Immature natural killer cell (primary cell): ENCODE data around the gene MRPL28. TPM values are rescaled to one million over a fixed set of nuclear protein-coding genes. Genes with fewer than 3 reads are reported as not detected.

Experiments
- DNase-seq, 3 donors: peaks; one replicate each; pipeline ENCODE4 v3.0.0; 2022; ENCODE audit warnings: mixed read lengths in 1 of 3
- H3K27ac Mint-ChIP-seq, 6 donors: one replicate each; pipeline ENCODE4 v1.8.0; 2020; ENCODE audit warnings: mixed read lengths in 6 of 6, mild to moderate bottlenecking in 5 of 6, inconsistent platforms in 4 of 6, moderate library complexity in 3 of 6
- H3K27me3 Mint-ChIP-seq, 3 donors: one replicate each; pipeline ENCODE4 v1.8.0; 2020 to 2021; ENCODE audit warnings: low read depth in 3 of 3, mild to moderate bottlenecking in 3 of 3, mixed read lengths in 3 of 3, moderate library complexity in 3 of 3, inconsistent platforms in 1 of 3
- H3K36me3 Mint-ChIP-seq, 3 donors: one replicate each; pipeline ENCODE4 v1.8.0; 2020; ENCODE audit warnings: mixed read lengths in 3 of 3, inconsistent platforms in 2 of 3, mild to moderate bottlenecking in 2 of 3
- H3K4me1 Mint-ChIP-seq, 2 donors: one replicate each; pipeline ENCODE4 v1.8.0; 2020; ENCODE audit warnings: inconsistent platforms in 2 of 2, mild to moderate bottlenecking in 2 of 2, mixed read lengths in 2 of 2, moderate library complexity in 1 of 2
- H3K4me3 Mint-ChIP-seq, 5 donors: one replicate each; pipeline ENCODE4 v1.8.0; 2020; ENCODE audit warnings: mild to moderate bottlenecking in 5 of 5, mixed read lengths in 5 of 5, inconsistent platforms in 3 of 5, moderate library complexity in 3 of 5
- H3K9me3 Mint-ChIP-seq, 6 donors: one replicate each; pipeline ENCODE4 v1.8.0; 2020; ENCODE audit warnings: mild to moderate bottlenecking in 6 of 6, mixed read lengths in 6 of 6, inconsistent platforms in 4 of 6, moderate library complexity in 3 of 6
- polyA plus RNA-seq, 3 donors: library from polyadenylated mRNA; unstranded; fragments of 300-500 nt; fragmentation: Illumina TruSeq; gene quantifications; one replicate each; pipeline ENCODE4 v1.2.3, GENCODE V29; 2021

Gene MRPL28
- polyA plus RNA-seq, 3 donors from 2014 or later = 98.6 to 139 (median 106) TPM

DNA sequence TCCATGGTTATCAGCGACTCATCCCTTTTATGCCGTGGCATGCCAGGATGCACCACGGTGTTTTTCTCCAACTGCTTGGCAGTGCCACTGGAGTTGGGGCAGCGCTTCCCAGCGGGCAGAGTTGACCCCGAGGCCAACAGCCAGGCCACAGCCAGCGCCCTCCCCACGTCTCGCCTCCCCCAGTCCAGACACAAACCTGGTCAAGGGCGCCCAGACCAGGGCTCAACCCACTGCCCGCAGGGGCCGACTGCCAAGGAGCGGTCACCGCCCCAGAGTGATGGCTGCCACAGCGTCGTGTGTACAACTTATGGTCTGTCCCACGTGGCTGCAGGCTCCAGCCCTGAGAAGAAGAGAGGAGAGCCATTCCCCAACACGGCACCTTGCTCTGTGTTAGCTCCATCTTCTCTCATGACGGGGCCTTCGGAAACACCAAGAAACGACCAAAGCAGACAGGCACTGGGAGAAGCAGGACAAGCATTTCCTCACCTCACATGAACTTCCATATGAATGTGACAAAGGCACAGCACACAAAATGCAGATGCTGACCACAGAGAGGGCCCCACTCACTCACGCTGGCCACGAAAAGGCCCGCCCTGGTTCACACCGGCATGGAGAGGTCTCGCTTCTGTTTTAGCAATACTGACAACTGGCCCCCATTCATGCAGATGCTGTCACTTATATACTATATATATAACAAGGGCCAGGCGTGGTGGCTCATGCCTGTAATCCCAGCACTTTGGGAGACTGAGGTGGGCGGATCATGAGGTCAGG lies 44.8 kb downstream of the MRPL28 start:
- H3K27me3 Mint-ChIP-seq = peaks cover 57 to 69% (median 61%) of the 10 kb centered on the region in 3 donors
- peak overlapping the region; percentile 83 to 93 (median 86) for H3K4me3 Mint-ChIP-seq
- H3K9me3 Mint-ChIP-seq = no peaks in the 10 kb centered on the region
- H3K36me3 Mint-ChIP-seq = peaks cover 2 to 5% (median 4%) of the 10 kb centered on the region in 3 donors
- peaks cover 88 to 91% of the 10 kb centered on the region in 2 donors for H3K4me1 Mint-ChIP-seq
- H3K27ac Mint-ChIP-seq = peak overlapping the region; percentile 93 to 100 (median 100)
- DNase-seq = peak in 1 of 3 donors; percentile 39

DNA sequence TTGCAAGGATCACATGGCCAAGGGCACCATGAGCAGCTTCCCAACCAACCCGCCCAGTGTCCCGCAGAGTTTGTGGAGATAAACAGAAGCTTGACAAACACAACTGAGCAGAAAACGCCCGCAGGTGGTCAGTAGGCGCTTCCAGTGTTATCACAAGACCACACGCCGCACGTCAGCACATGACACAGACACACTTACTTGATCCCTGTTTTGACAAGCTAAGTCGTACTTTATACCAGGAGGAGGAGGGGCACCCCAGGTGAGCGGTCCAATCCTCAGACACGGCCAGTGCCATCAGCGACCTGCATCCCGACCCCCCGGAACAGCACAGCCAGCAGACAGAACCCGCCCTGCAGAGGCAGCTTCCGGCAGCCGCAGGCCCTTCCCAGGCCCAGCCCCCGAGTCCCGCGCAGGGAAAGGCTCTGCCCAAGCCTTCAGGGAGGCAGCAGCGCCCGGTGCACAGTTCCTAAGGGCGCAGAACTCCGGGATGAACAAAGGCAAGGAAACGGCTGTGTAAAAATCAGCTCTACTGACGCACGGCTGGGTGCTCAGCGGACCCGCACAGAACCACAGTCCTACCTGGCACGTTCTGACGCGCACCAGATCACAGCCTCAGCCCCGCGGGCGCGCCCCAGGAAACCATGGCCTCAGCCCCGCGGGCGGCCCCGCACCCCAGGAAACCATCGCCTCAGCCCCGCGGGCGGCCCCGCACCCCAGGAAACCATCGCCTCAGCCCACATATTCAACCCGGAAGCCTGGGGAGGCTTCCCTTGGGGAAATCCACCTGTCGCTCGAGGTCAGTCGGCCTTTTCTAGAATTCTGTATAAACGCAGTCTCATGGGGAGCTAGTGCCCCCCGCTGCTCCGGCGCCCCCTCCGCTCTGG lies 45.6 kb downstream of the MRPL28 start:
- Mint-ChIP-seq H3K27me3 (peaks cover 53 to 67% (median 60%) of the 10 kb centered on the region in 3 donors), H3K27ac (peak overlapping the region; percentile 93 to 100 (median 100)), H3K4me1 (peaks cover 87 to 92% of the 10 kb centered on the region in 2 donors), H3K9me3 (no peaks in the 10 kb centered on the region), H3K36me3 (peaks cover 0 to 6% (median 5%) of the 10 kb centered on the region in 3 donors), H3K4me3 (peak overlapping the region; percentile 83 to 93 (median 86))
- peak; percentile 93 to 96 (median 95) for DNase-seq

DNA sequence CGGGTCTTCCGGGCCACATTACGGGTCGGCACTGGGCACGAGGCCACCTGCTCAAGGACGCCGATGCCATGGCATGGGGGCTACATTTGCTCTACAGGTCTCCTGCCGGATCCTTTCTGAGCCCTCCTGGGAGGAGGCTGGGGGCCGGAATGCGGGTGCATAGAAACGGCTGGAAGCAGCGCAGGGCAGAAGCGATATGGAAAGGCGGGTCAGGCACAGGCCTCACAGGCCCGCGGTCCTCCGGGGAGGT lies 46.2 kb downstream of the MRPL28 start:
- Mint-ChIP-seq H3K4me3 (peak overlapping the region; percentile 83 to 93 (median 86)), H3K9me3 (no peaks in the 10 kb centered on the region), H3K4me1 (peaks cover 90 to 94% of the 10 kb centered on the region in 2 donors), H3K36me3 (peaks cover under 1 to 10% (median 5%) of the 10 kb centered on the region in 3 donors), H3K27me3 (peaks cover 54 to 67% (median 59%) of the 10 kb centered on the region in 3 donors), H3K27ac (peak overlapping the region; percentile 93 to 100 (median 100))
- DNase-seq = no peak

DNA sequence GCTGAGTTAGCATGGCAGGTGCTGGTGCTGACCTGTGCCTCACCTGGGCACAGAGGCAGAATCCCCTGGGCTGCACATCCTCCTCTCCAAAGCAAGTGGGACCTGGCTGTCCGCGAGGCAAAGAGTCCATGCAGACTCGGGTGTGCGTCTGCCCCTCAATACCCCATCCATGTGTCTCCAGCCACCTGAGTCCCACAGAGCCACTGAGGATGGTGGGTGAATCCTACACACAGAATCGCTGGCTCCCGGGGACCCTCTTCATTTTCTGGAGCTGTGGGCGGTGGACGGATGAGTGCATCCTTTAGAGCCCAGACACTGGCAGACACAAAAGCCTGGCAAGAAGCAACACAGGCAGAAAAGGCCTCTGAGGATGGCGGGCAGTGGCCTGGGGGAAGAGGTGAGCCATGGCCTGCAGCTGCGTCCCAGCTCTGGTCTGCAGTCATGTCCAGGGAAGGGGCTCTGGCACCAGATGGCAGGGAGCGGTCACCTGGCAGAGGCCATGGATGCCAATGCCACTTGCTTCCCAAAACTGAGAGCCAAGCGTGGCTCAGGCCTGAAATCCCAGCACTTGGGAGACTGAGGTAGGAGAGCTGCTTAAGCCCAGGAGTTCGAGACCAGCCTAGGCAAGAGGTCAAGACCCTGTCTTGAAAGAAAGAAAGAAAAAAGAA lies 47.7 kb downstream of the MRPL28 start:
- H3K27ac Mint-ChIP-seq = peak overlapping the region; percentile 70 to 100 (median 97)
- no peaks in the 10 kb centered on the region for H3K9me3 Mint-ChIP-seq
- H3K4me1 Mint-ChIP-seq = peaks cover 94 to 95% of the 10 kb centered on the region in 2 donors
- DNase-seq = no peak
- peak overlapping the region; percentile 54 to 85 (median 66) for H3K4me3 Mint-ChIP-seq
- H3K36me3 Mint-ChIP-seq = peaks cover 7 to 18% (median 8%) of the 10 kb centered on the region in 3 donors
- H3K27me3 Mint-ChIP-seq = peaks cover 55 to 65% (median 58%) of the 10 kb centered on the region in 3 donors

DNA sequence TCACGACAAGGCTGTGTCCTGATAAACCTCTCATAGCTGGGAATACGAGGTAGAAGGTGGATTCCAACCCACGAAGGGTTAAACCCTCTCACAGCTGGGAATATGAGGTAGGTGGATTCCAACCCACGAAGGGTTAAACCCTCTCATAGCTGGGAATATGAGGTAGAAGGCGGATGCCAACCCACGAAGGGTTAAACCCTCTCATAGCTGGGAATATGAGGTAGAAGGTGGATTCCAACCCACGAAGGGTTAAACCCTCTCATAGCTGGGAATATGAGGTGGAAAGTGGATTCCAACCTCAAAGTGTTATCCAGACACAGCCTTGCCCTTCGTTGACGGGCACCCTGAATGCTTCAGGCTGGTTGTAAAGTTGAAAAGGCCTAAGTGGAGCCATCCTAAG lies 48.8 kb downstream of the MRPL28 start:
- Mint-ChIP-seq H3K27me3 (peaks cover 46 to 54% (median 48%) of the 10 kb centered on the region in 3 donors), H3K36me3 (peaks cover 9 to 18% (median 11%) of the 10 kb centered on the region in 3 donors), H3K27ac (peak overlapping the region; percentile 73 to 99 (median 93)), H3K4me3 (peak overlapping the region in 4 of 5 donors; percentile 39 to 68 (median 58)), H3K9me3 (no peaks in the 10 kb centered on the region), H3K4me1 (peaks cover 94 to 95% of the 10 kb centered on the region in 2 donors)
- no peak for DNase-seq

DNA sequence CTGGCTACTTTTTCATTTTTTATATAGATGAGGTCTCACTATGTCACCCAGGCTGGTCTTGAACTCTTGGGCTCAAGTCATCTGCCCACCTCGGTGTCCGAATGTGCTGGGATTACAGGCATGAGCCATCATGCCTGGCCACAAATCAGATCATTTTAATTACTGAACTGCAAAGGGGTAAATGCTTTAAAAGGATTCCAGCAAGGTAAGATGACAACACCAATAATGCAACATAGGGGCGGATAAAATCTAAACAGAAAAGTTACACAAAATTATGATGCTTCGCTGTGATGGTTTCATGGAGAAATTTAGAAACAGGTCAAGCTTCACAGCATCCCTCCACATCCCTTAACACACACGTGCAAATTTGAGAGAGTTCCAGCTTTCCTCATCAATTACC lies 50.1 kb downstream of the MRPL28 start:
- no peak for DNase-seq
- Mint-ChIP-seq H3K9me3 (no peaks in the 10 kb centered on the region), H3K36me3 (peaks cover 9 to 20% (median 11%) of the 10 kb centered on the region in 3 donors), H3K4me3 (peak overlapping the region; percentile 62 to 82 (median 67)), H3K27ac (peak overlapping the region; percentile 87 to 99 (median 92)), H3K4me1 (peaks cover 91 to 93% of the 10 kb centered on the region in 2 donors), H3K27me3 (peaks cover 38 to 46% (median 39%) of the 10 kb centered on the region in 3 donors)

DNA sequence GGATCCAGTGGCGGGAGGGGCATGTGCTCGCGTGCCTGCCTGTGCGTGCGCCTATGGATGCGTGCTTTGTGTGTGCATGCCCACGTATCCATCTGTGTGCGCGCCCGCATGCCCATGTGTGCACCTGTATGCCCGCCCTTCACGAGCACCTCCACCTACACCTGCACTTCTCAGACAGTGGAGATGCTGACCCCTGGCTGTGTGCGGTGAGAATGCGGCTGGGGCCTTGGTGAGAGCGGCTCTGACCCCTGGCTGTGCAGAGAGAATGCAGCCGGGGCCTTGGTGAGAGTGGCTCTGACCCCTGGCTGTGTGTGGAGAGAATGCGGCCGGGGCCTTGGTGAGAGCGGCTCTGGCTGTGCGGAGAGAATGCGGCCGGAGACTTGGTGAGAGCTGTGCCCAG lies 51.7 kb downstream of the MRPL28 start:
- Mint-ChIP-seq H3K27me3 (peaks cover 24 to 35% (median 25%) of the 10 kb centered on the region in 3 donors), H3K4me1 (peaks cover 90 to 93% of the 10 kb centered on the region in 2 donors), H3K36me3 (peaks cover 9 to 31% (median 11%) of the 10 kb centered on the region in 3 donors), H3K27ac (peak overlapping the region; percentile 75 to 99 (median 92)), H3K9me3 (no peaks in the 10 kb centered on the region), H3K4me3 (peak overlapping the region; percentile 25 to 75 (median 44))
- no peak for DNase-seq

DNA sequence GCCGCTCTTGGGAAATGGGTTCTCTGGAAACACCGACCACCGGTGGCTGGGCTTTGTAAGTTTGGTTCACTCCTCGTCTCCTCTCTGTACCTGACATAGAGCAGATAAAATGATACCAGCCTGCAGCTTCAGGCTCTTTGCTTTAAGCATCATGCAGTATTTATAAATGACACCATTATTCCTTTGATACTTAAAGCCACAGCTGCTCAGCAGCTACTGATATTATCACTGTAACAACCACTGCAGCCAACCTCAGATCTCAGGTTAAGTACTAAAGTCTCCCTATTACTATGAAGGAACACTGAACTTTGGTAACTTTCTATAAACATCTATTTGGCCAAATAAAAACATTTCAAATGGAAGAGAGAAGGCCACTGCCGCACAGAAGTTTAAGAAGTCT lies 52.8 kb downstream of the MRPL28 start:
- H3K27me3 Mint-ChIP-seq = peaks cover 15 to 24% (median 15%) of the 10 kb centered on the region in 3 donors
- peaks cover 9 to 40% (median 11%) of the 10 kb centered on the region in 3 donors for H3K36me3 Mint-ChIP-seq
- peak overlapping the region; percentile 76 to 99 (median 92) for H3K27ac Mint-ChIP-seq
- H3K9me3 Mint-ChIP-seq = no peaks in the 10 kb centered on the region
- peaks cover 88 to 93% of the 10 kb centered on the region in 2 donors for H3K4me1 Mint-ChIP-seq
- no peak for DNase-seq
- H3K4me3 Mint-ChIP-seq = peak overlapping the region; percentile 26 to 71 (median 58)

Other genes starting within 250 kb of the MRPL28 start
- gene NPRL3, start 231.9 kb downstream of the MRPL28 start, polyA plus RNA-seq = 10 to 100 TPM; 13.3 to 28.6 (median 27.0) TPM
- gene HBZ, start 217.9 kb downstream of the MRPL28 start, polyA plus RNA-seq = not detected
- 1 to 10 TPM in 1 of 3 donors, not detected in 2; 2.5 TPM for gene HBM, start 204.6 kb downstream of the MRPL28 start, polyA plus RNA-seq
- 100 to 1,000 TPM; 202 to 797 (median 725) TPM for gene HBA2, start 197.7 kb downstream of the MRPL28 start, polyA plus RNA-seq
- 100 to 1,000 TPM in 2 of 3 donors, 10 to 100 TPM in 1; 70.7 to 207 (median 119) TPM for gene HBA1, start 193.9 kb downstream of the MRPL28 start, polyA plus RNA-seq
- gene HBQ1, start 190.1 kb downstream of the MRPL28 start, polyA plus RNA-seq = 10 to 100 TPM in 1 of 3 donors, 1 to 10 TPM in 2; 4.9 to 10.3 (median 8.9) TPM
- 10 to 100 TPM in 2 of 3 donors, 1 to 10 TPM in 1; 4.5 to 15.0 (median 10.4) TPM for gene LUC7L, start 141.1 kb downstream of the MRPL28 start, polyA plus RNA-seq
- gene FAM234A, start 135.7 kb downstream of the MRPL28 start, polyA plus RNA-seq = 10 to 100 TPM; 19.3 to 56.6 (median 24.4) TPM
- gene RGS11, start 94.6 kb downstream of the MRPL28 start, polyA plus RNA-seq = not detected
- gene ARHGDIG, start 89.9 kb downstream of the MRPL28 start, polyA plus RNA-seq = not detected
- gene PDIA2, start 87.4 kb downstream of the MRPL28 start, polyA plus RNA-seq = not detected
- 10 to 100 TPM in 1 of 3 donors, 1 to 10 TPM in 2; 1.9 to 12.5 (median 5.2) TPM for gene AXIN1, start 17.8 kb downstream of the MRPL28 start, polyA plus RNA-seq
- gene PGAP6, start 11.4 kb upstream of the MRPL28 start, polyA plus RNA-seq = 10 to 100 TPM; 16.0 to 35.9 (median 23.7) TPM
- gene NME4, start 26.7 kb upstream of the MRPL28 start, polyA plus RNA-seq = 10 to 100 TPM; 30.4 to 53.7 (median 36.5) TPM
- 10 to 100 TPM in 1 of 3 donors, 1 to 10 TPM in 2; 3.6 to 12.9 (median 5.4) TPM for gene DECR2, start 31.3 kb upstream of the MRPL28 start, polyA plus RNA-seq
- gene RAB11FIP3, start 55.1 kb upstream of the MRPL28 start, polyA plus RNA-seq = 1 to 10 TPM in 2 of 3 donors, under 1 TPM in 1; 0.04 to 3.7 (median 1.8) TPM
- gene CAPN15, start 157.2 kb upstream of the MRPL28 start, polyA plus RNA-seq = 10 to 100 TPM in 2 of 3 donors, 1 to 10 TPM in 1; 9.2 to 30.7 (median 10.1) TPM
- gene PRR35, start 189.9 kb upstream of the MRPL28 start, polyA plus RNA-seq = not detected
- gene NHLRC4, start 196.5 kb upstream of the MRPL28 start, polyA plus RNA-seq = under 1 TPM in 2 of 3 donors, not detected in 1; 0.42 to 0.61 TPM
- 10 to 100 TPM; 10.5 to 17.7 (median 12.6) TPM for gene PIGQ, start 199.4 kb upstream of the MRPL28 start, polyA plus RNA-seq
- 10 to 100 TPM in 1 of 3 donors, 1 to 10 TPM in 2; 4.6 to 17.5 (median 5.8) TPM for gene RAB40C, start 219.5 kb upstream of the MRPL28 start, polyA plus RNA-seq